HEK293T (cell line): ENCODE measurements around the gene TLE4.

Source experiments
- CTCF ChIA-PET: fragments of 350-600 bp; formaldehyde crosslinking; extraction: SDS; loops from one replicate; lab custom pipeline; 2021; ENCODE audit warnings: antibody characterized with exemption, inconsistent platforms; lab: Yijun Ruan, JAX
- POLR2A ChIA-PET: fragments of 350-600 bp; formaldehyde crosslinking; extraction: SDS; loops from one replicate; lab custom pipeline; 2020; ENCODE audit warnings: antibody characterized with exemption, inconsistent platforms; lab: Yijun Ruan, JAX
- DNase-seq: peaks from one replicate; pipeline ENCODE4 v3.0.0; 2012; ENCODE audit warnings: mixed read lengths; ENCODE audit errors: extremely low spot score
- ARNT ChIP-seq: fragments of 450-650 bp; IDR thresholded peaks from 2 replicates; pipeline ENCODE4 v1.6.1; 2017; ENCODE audit warnings: mild to moderate bottlenecking
- BHLHE40 ChIP-seq: fragments of 450-650 bp; IDR thresholded peaks from 2 replicates; pipeline ENCODE4 v1.6.1; 2016; ENCODE audit warnings: mild to moderate bottlenecking, moderate library complexity, borderline replicate concordance
- CTBP1 ChIP-seq: fragments of 450-650 bp; IDR thresholded peaks from 2 replicates; pipeline ENCODE4 v1.6.1; 2016; ENCODE audit warnings: borderline replicate concordance
- ELF4 ChIP-seq: fragments of 450-650 bp; IDR thresholded peaks from 2 replicates; pipeline ENCODE4 v1.6.1; 2017; ENCODE audit warnings: antibody characterized with exemption
- FOXA1 ChIP-seq: fragments of 450-650 bp; IDR thresholded peaks from 2 replicates; pipeline ENCODE4 v1.6.1; 2016; ENCODE audit warnings: mild to moderate bottlenecking
- FOXK2 ChIP-seq: fragments of 450-650 bp; IDR thresholded peaks from 2 replicates; pipeline ENCODE4 v1.6.1; 2016; ENCODE audit warnings: mild to moderate bottlenecking
- FOXM1 ChIP-seq: fragments of 450-650 bp; IDR thresholded peaks from 2 replicates; pipeline ENCODE4 v1.6.1; 2017; ENCODE audit warnings: mild to moderate bottlenecking, borderline replicate concordance
- HDGF ChIP-seq: fragments of 450-650 bp; IDR thresholded peaks from 2 replicates; pipeline ENCODE4 v1.6.1; 2017; ENCODE audit warnings: antibody characterized with exemption, borderline replicate concordance
- L3MBTL2 ChIP-seq: fragments of 450-650 bp; conservative IDR thresholded peaks from 2 replicates; pipeline ENCODE4 v1.6.1; 2016; ENCODE audit warnings: mild to moderate bottlenecking
- LEF1 ChIP-seq: fragments of 450-650 bp; IDR thresholded peaks from 2 replicates; pipeline ENCODE4 v1.6.1; 2017; ENCODE audit warnings: mild to moderate bottlenecking, borderline replicate concordance
- NFRKB ChIP-seq: fragments of 450-650 bp; IDR thresholded peaks from 2 replicates; pipeline ENCODE4 v1.6.1; 2016; ENCODE audit warnings: mild to moderate bottlenecking, moderate library complexity
- SP1 ChIP-seq: fragments of 450-650 bp; IDR thresholded peaks from 2 replicates; pipeline ENCODE4 v1.6.1; 2017
- SUZ12 ChIP-seq: fragments of 450-650 bp; IDR thresholded peaks from 2 replicates; pipeline ENCODE4 v1.6.1; 2016; ENCODE audit warnings: mild to moderate bottlenecking
- TARDBP ChIP-seq: fragments of 450-650 bp; IDR thresholded peaks from 2 replicates; pipeline ENCODE4 v1.6.1; 2016
- ZNF384 ChIP-seq: fragments of 450-650 bp; IDR thresholded peaks from 2 replicates; pipeline ENCODE4 v1.6.1; 2016
- TF ChIP-seq, protein P1 (sequence below): fragments of 450-650 bp; IDR thresholded peaks from 2 replicates; pipeline ENCODE4 v1.6.1; 2016

The TLE4 gene

DNA sequence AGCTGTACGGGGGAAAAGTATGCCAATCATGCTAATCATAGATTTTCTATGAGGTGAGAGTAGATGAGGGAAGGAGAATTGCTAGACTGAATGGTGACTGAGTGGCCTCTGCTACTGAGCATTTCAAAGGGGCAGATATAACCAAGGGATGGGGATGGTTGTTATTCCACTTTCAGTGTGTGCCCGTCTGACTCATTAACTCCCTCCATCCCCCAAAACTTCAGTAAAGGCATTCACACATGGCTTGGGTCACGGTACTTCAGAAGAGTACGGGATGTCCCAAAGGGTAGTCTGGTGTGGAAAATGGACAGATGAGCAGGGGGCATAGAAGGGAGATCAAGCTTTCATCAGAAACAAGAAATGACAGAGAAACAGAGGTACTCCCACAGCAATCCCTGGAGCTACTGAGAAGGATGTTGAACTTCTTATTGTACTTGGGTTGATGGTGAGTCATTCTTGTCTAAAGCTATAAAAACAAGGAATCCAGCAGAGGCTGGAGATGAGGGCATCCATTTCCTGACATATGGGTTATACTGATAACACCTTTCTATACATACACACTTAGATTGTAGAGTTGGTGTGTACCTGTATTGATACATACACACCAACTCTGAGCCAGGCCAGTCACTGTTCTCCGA lies 8.9 kb upstream of the TLE4 start:
- no peak for DNase-seq
- POLR2A ChIA-PET = interaction anchor here (2.0 kb wide), 1 partner anchor 8 kb away, joined by 13 read pairs; the partner anchor contains the start of gene TLE4
- CTCF ChIA-PET = interaction anchor here (0.8 kb wide), 1 partner anchor 308 kb away, joined by 4 read pairs; no protein-coding TSS in a partner anchor
- TF ChIP-seq BHLHE40 (no peak), SUZ12 (no peak), SP1 (no peak), ARNT (no peak), ZNF384 (no peak), HDGF (no peak), L3MBTL2 (no peak), FOXM1 (no peak), FOXK2 (no peak), ELF4 (no peak), LEF1 (no peak), NFRKB (no peak), FOXA1 (no peak), CTBP1 (no peak), TARDBP (no peak)
- TF ChIP-seq, protein P1, sequence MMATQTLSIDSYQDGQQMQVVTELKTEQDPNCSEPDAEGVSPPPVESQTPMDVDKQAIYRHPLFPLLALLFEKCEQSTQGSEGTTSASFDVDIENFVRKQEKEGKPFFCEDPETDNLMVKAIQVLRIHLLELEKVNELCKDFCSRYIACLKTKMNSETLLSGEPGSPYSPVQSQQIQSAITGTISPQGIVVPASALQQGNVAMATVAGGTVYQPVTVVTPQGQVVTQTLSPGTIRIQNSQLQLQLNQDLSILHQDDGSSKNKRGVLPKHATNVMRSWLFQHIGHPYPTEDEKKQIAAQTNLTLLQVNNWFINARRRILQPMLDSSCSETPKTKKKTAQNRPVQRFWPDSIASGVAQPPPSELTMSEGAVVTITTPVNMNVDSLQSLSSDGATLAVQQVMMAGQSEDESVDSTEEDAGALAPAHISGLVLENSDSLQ = no peak

DNA sequence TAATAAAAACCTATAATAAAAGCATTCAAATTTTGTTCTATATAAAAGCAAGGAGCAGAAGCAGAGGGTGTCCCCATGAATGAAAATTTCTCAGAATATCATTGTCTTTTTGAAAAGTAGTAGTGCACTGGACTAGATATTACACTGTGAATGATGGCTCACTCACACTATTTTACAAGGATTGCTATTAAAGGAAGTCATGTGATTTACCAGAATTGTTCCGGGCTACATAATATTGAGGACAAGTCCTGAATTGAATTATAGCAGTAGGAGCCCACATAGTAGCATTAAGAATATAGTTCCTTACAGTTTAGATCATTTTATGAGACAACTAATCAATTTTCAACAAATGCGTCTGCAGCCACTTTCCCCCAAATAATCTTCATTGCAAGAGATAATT lies 7.7 kb upstream of the TLE4 start:
- CTCF ChIA-PET = interaction anchor here (1.5 kb wide), 1 partner anchor 8 kb away, joined by 4 read pairs; no protein-coding TSS in a partner anchor
- POLR2A ChIA-PET = interaction anchor here (2.0 kb wide), 1 partner anchor 7 kb away, joined by 13 read pairs; the partner anchor contains the start of gene TLE4
- TF ChIP-seq, protein P1 = no peak
- TF ChIP-seq SUZ12 (no peak), L3MBTL2 (no peak), FOXK2 (no peak), LEF1 (no peak), HDGF (no peak), ARNT (no peak), NFRKB (no peak), ZNF384 (no peak), CTBP1 (no peak), ELF4 (no peak), FOXA1 (no peak), TARDBP (no peak), BHLHE40 (no peak)
- DNase-seq = no peak

DNA sequence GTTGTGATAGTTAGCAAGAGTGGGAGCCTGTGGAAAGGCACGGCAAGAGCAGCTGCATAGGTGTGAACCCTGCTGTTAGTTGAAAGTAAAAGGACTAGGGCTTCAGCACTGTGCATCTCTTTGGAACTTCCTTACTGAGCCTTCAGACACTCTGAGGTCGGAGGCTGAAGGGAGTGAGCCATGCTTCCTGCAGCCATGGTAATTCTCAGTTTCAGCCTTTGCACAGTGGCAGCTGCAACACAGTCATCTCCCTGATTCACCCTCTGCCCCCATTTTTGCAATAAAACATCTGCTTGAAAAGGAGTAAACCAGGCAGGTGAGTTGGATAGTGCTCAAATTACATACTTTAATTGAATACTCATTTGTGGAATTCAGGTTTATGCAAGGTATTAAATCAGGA lies 6.5 kb upstream of the TLE4 start:
- TF ChIP-seq TARDBP (no peak), SP1 (no peak), LEF1 (no peak), ARNT (no peak), L3MBTL2 (no peak), FOXA1 (no peak), ELF4 (no peak), SUZ12 (no peak), CTBP1 (no peak), FOXK2 (no peak), HDGF (no peak), BHLHE40 (no peak), FOXM1 (no peak), NFRKB (no peak), ZNF384 (no peak)
- TF ChIP-seq, protein P1 = no peak
- ChIA-PET POLR2A (interaction anchor here (0.8 kb wide), 1 partner anchor 308 kb away, joined by 3 read pairs; no protein-coding TSS in a partner anchor), CTCF (interaction anchor here (1.0 to 1.5 kb wide), 2 partner anchors 9 to 87 kb away, joined by 3 to 4 read pairs; no protein-coding TSS in a partner anchor)
- DNase-seq = no peak

DNA sequence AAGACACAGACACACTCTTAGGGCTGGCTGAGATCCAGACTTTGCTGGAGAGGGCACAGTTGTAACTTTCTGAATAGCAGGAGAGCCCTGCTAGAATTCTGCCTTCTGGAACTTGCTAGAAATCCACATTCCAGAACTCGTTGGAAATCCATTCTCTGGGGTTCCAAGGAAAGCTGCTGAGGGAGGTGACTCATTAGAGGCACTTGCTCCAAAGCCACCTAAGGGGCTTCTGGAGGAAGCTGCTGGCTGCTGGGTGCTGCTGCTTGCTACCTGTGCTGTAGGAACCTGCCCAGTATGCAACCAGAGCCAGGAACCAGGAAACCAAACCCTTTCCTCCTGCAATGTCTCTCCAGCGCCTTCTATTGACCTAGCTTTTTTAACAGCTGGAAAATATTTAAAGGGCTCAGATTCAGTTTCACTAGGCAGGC lies 4.1 kb upstream of the TLE4 start:
- DNase-seq = no peak
- CTCF ChIA-PET = interaction anchor here (0.5 to 1.9 kb wide), 9 partner anchors 9 to 320 kb away, joined by 3 to 4 read pairs (median 3); no protein-coding TSS in a partner anchor
- TF ChIP-seq, protein P1 = no peak
- TF ChIP-seq SUZ12 (no peak), ELF4 (no peak), FOXK2 (no peak), BHLHE40 (no peak), FOXA1 (no peak), L3MBTL2 (no peak), NFRKB (no peak), LEF1 (no peak), HDGF (no peak)
- POLR2A ChIA-PET = interaction anchor here (0.8 to 1.1 kb wide), 2 partner anchors 9 to 313 kb away, joined by 4 to 5 read pairs; no protein-coding TSS in a partner anchor

GRCh38 chr9:79568337-79569101 lies 3.2 kb upstream of the TLE4 start:
- TF ChIP-seq SUZ12 (no peak), HDGF (no peak), BHLHE40 (no peak), ARNT (no peak), L3MBTL2 (no peak), SP1 (no peak), LEF1 (no peak), FOXK2 (no peak), ELF4 (no peak), NFRKB (no peak), ZNF384 (no peak), FOXM1 (no peak), CTBP1 (no peak), TARDBP (no peak)
- TF ChIP-seq, protein P1 = no peak
- ChIA-PET CTCF (interaction anchor here (0.7 to 1.4 kb wide), 4 partner anchors 10 to 116 kb away, joined by 3 to 4 read pairs (median 3); no protein-coding TSS in a partner anchor), POLR2A (interaction anchor here (0.8 to 3.7 kb wide), 3 partner anchors 9 to 313 kb away, joined by 4 to 54 read pairs (median 5); no protein-coding TSS in a partner anchor)
- DNase-seq = no peak
